Measurements from ENCODE around the gene RASGEF1B.

RASGEF1B gene

GRCh38 chr4:81471588-81472280, at the start of gene RASGEF1B:
Gene RASGEF1B (minus strand): TSS chr4:81471907. CDS start chr4:81459508, 12,399 bp downstream.
- DNase-seq (ENCODE audit: low read depth), result no peak
- in situ Hi-C loops (cut with HindIII; ENCODE audit: low sequenced_read_pairs), result no loop called here
- H3K4me3 ChIP-seq (ENCODE audit: low read depth, low read length), result peak within 1 kb of the TSS; percentile 55
- TF ChIP-seq CTCF (IDR thresholded peaks at IDR 0.05; ENCODE audit: low read depth, low read length, missing control alignments), result no peak

GRCh38 chr4:81519856-81520255, 48.1 kb upstream of the RASGEF1B start:
- DNase-seq (ENCODE audit: low read depth), result no peak
- no peak for TF ChIP-seq CTCF (IDR thresholded peaks at IDR 0.05; ENCODE audit: low read depth, low read length, missing control alignments)
- H3K4me3 ChIP-seq (ENCODE audit: low read depth, low read length), result no peak overlapping the region
- in situ Hi-C loops (cut with HindIII; ENCODE audit: low sequenced_read_pairs), result no loop called here

GRCh38 chr4:81519427-81519773, 47.7 kb upstream of the RASGEF1B start:
- DNase-seq (ENCODE audit: low read depth), result no peak
- no peak for TF ChIP-seq CTCF (IDR thresholded peaks at IDR 0.05; ENCODE audit: low read depth, low read length, missing control alignments)
- in situ Hi-C loops (cut with HindIII; ENCODE audit: low sequenced_read_pairs), result no loop called here
- H3K4me3 ChIP-seq (ENCODE audit: low read depth, low read length), result no peak overlapping the region

GRCh38 chr4:81518762-81519426, 47.2 kb upstream of the RASGEF1B start:
- H3K4me3 ChIP-seq (ENCODE audit: low read depth, low read length), result no peak overlapping the region
- no peak for DNase-seq (ENCODE audit: low read depth)
- TF ChIP-seq CTCF (IDR thresholded peaks at IDR 0.05; ENCODE audit: low read depth, low read length, missing control alignments), result no peak
- in situ Hi-C loops (cut with HindIII; ENCODE audit: low sequenced_read_pairs), result no loop called here

GRCh38 chr4:81516241-81516640, 44.5 kb upstream of the RASGEF1B start:
- DNase-seq (ENCODE audit: low read depth), result no peak
- TF ChIP-seq CTCF (IDR thresholded peaks at IDR 0.05; ENCODE audit: low read depth, low read length, missing control alignments), result no peak
- in situ Hi-C loops (cut with HindIII; ENCODE audit: low sequenced_read_pairs), result no loop called here
- no peak overlapping the region for H3K4me3 ChIP-seq (ENCODE audit: low read depth, low read length)

- in situ Hi-C loops (cut with HindIII; ENCODE audit: low sequenced_read_pairs), result no loop called here
- DNase-seq (ENCODE audit: low read depth), result no peak
- no peak for TF ChIP-seq CTCF (IDR thresholded peaks at IDR 0.05; ENCODE audit: low read depth, low read length, missing control alignments)
- H3K4me3 ChIP-seq (ENCODE audit: low read depth, low read length), result no peak overlapping the region
These were observed 41.2 kb upstream of the RASGEF1B start for GRCh38 chr4:81512757-81513501.

Data from astrocyte of the cerebellum (primary cell).